ENCODE data around the gene MLLT3.
"Not testable (repeated sequence)": the region's sequence is repeated elsewhere in the genome, so short reads cannot be mapped to it uniquely, and the experiment has no call there.

The MLLT3 gene

DNA sequence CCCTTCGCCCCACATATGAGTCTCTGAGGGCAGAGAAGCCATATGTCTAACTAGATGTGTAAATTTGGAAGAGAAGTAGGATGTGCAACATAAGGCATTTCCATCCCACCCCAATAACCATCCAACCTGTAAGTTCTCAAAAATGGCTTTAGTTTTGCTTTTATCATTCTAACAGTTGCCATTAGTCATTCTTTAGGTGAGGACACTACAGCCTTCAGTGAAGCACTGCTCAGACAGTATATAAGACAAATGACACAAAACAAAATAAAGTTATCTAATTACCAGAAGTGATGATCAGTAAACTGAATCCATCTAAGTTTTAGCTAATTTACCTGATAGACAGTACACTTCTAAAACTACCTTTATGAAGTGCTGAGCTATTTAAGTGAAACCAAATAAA is 23.9 kb downstream of the MLLT3 start:
- DNase-seq = no peak
- no peak for TF ChIP-seq POLR2A (IDR thresholded peaks at IDR 0.05; ENCODE audit: low read length)
- no peak for TF ChIP-seq GATA1 (IDR thresholded peaks at IDR 0.05; ENCODE audit: low read depth, low read length)

DNA sequence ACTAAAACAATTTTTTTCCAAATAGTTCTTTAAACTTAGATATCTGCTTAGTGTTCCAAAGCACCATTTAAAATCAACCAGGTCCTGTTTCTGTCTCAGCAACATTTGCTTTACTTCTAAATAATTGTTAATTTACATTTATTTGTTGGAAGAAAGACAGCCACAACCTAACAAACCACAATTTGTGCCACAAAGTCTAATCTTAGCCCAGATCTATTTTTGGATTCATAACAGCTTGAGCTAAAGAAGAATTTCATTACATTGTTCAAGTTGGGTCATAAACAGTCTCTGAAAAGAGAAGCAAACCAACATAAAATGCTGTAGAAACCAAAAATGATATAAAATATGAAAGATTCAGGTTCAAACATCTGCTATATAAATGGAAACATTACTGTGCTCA is 24.4 kb downstream of the MLLT3 start:
- TF ChIP-seq POLR2A (IDR thresholded peaks at IDR 0.05; ENCODE audit: low read length) (no peak), GATA1 (IDR thresholded peaks at IDR 0.05; ENCODE audit: low read depth, low read length) (no peak)

DNA sequence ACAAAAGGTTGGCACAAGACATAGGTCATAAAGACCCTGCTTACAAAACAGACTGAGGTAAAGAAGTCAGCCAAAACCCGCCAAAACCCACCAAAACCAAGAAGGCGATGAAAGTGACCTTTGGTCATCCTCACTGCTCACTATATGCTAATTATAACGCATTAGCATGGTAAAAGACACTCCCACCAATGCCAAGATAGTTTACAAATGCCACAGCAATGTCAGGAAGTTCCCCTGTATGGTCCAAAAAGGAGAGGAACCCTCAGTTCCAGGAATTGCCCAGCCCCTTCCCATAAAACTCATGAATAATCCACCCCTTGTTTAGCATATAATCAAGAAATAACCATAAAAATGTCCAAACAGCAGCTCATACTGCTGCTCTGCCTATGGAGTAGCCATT is 27.7 kb downstream of the MLLT3 start:
- DNase-seq = no peak

More for the DNA sequence above, 24.4 kb downstream of the MLLT3 start:
- DNase-seq = no peak

DNA sequence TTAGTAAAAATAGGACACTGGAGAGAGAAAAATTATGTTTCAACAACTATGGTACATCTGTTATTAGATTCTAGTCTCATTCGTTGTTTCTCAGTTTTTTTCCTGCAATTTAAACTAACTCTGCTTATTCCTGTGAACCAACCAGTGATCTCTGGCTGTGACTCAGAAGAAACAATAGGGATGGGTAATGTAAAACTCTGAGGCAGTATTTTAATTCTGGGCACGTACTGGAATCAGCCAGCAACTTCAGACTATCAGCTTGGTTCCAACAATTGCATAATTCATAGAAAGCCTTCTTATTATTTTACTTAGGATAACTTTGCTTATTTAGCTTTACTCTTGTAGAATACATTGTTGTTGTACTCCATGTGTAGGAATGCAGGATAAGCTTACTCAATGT is 28.8 kb downstream of the MLLT3 start:
- TF ChIP-seq GATA1 (IDR thresholded peaks at IDR 0.05; ENCODE audit: low read depth, low read length) (no peak), POLR2A (IDR thresholded peaks at IDR 0.05; ENCODE audit: low read length) (no peak)
- no peak for DNase-seq

More for the DNA sequence above, 27.7 kb downstream of the MLLT3 start:
- TF ChIP-seq POLR2A (IDR thresholded peaks at IDR 0.05; ENCODE audit: low read length) (no peak), GATA1 (IDR thresholded peaks at IDR 0.05; ENCODE audit: low read depth, low read length) (no peak)

DNA sequence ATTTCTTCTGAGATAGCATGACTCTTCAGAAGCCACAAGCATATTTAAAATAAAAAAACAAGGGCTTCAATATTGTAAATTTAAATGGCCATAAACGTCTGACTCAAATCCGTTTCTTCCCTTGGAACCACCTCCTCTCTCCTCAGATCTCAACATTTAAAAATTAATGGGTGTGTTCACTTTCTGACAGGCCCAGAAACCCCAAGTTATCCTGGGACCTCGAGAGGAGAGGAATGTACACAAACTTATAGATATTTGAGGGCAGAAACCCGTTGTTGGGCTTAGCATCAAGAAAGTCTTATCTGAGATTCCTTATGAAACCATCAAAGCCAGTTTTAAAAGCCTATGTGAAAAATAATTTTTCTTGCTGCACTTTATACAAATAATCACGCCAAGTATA is 29.2 kb downstream of the MLLT3 start:
- no peak for DNase-seq
- TF ChIP-seq GATA1 (IDR thresholded peaks at IDR 0.05; ENCODE audit: low read depth, low read length) (no peak), POLR2A (IDR thresholded peaks at IDR 0.05; ENCODE audit: low read length) (no peak)

DNA sequence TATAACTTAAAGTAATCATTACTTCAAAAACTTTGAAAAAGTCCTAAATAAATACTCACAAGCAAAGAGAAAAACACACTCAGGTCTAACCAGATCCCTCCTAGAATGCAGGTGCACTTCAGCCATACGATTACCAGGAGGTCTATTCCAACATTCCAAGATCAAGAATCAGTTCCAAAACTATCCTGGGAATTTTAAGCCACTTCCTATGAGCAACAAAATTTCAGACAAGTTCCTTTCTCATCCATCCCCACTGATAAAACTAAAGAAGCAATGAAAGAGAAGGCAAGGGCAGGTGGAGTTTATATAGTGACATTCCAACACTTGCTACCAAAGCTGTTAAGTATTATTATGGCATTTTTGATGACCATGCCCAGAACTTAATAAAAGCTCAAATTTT is 29.6 kb downstream of the MLLT3 start:
- TF ChIP-seq POLR2A (IDR thresholded peaks at IDR 0.05; ENCODE audit: low read length) (no peak), GATA1 (IDR thresholded peaks at IDR 0.05; ENCODE audit: low read depth, low read length) (no peak)
- DNase-seq = no peak

DNA sequence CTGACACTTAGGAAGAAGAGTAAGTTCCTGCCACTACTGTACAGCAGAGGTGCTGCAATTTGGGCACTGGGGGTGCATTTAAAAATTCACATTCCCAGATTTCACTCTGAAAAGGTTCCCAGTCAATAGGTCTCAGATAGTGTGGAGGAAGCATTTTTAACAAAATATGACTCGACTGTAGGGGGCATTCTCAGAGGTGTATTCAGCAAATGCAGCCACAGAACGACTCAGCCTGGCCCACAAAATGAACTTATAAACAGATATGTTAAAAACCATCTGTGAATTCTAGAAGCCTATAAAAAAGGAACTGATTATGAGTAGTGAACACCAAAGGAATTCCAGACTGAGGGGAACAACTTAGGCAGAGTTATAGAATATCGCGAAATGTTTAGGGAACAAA is 31.1 kb downstream of the MLLT3 start:
- no peak for TF ChIP-seq GATA1 (IDR thresholded peaks at IDR 0.05; ENCODE audit: low read depth, low read length)
- TF ChIP-seq POLR2A (IDR thresholded peaks at IDR 0.05; ENCODE audit: low read length) = no peak
- no peak for DNase-seq

DNA sequence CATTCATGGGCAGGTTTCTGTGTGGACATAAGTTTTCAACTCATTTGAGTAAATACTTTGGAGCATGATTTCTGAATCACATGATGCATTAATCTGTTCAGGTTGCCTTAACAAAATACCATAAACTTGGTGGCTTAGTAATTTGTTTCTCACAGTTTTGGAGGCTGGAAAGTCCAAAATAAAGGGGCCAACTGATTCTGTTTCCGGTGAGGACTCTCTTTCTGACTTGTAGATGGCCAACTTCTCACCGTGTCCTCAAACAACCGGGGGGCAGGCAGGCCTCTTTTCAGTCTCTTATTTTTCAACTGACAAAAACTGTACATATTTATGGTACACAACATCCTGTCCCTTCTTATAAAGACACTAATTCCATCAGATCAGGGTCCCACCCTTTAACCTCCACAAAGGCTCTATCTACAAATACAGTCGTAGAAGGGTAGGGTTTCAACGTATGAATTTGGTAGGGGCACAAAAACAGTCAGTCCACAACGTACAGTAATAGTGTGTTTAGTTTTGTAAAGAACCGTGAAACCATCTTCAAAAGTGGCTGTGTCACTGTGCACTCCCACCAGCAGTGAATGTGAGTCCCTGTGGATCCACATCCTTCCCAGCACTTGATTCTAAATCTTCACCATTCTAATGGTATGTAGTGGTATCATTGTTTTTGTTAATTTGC is 37.2 kb downstream of the MLLT3 start:
- no peak for DNase-seq
- TF ChIP-seq POLR2A (IDR thresholded peaks at IDR 0.05; ENCODE audit: low read length) (no peak), GATA1 (IDR thresholded peaks at IDR 0.05; ENCODE audit: low read depth, low read length) (no peak)

DNA sequence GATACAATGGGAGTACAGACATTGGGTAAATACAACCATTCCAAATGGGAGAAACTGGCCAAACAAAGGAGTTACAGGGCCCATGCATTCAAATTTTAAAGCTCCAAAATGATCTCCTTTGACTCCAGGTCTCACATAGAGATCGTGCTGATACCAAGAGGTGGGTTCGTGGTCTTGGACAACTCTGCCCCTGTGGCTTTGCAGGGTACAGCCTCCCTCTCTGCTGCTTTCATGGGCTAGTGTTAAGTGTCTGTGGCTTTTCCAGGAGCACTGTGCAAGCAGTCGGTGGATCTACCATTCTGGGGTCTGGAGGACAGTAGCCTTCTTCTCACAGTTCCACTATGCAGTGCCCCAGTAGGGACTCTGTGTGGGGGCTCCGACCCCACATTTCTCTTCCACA is 39.2 kb downstream of the MLLT3 start:
- not testable (repeated sequence) for DNase-seq

DNA sequence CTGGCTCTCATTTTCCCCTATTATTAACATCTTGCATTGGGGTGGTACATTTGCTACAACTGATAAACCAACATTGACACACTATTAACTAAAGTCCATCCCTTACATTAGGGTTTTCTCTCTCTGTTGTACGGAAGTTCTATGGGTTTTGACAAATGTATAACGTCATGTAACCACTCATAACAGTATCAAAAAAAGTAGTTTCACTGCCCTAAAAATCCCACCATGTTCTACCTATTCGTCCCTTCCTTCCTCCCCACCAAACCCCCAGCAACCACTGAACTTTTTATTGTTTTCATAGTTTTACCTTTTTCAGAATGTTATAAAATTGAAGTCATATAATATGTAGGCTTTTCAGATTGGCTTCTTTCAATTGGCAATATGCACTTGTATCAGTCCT is 40.1 kb downstream of the MLLT3 start:
- TF ChIP-seq GATA1 (IDR thresholded peaks at IDR 0.05; ENCODE audit: low read depth, low read length) (no peak), POLR2A (IDR thresholded peaks at IDR 0.05; ENCODE audit: low read length) (no peak)

DNA sequence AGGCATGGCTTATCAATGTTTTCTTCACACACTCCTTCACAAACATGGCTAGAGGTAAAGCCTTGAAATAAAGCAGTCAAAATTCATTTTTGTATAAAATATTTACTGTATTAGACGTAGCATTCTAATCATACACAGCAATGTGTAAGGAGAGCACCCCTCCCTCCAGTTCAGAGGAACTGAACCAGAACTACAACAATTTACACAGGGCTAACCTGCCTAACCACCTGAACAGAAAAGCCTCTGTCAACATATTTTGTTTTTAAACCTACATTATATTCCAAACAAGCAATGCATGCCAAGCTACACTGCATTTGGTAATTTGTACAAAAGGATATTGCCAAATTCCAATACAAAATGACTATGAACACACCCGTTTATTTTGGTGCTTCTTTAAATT is 41.6 kb downstream of the MLLT3 start:
- no peak for DNase-seq
- no peak for TF ChIP-seq POLR2A (IDR thresholded peaks at IDR 0.05; ENCODE audit: low read length)
- TF ChIP-seq GATA1 (IDR thresholded peaks at IDR 0.05; ENCODE audit: low read depth, low read length) = no peak

More for the DNA sequence above, 40.1 kb downstream of the MLLT3 start:
- DNase-seq = no peak

DNA sequence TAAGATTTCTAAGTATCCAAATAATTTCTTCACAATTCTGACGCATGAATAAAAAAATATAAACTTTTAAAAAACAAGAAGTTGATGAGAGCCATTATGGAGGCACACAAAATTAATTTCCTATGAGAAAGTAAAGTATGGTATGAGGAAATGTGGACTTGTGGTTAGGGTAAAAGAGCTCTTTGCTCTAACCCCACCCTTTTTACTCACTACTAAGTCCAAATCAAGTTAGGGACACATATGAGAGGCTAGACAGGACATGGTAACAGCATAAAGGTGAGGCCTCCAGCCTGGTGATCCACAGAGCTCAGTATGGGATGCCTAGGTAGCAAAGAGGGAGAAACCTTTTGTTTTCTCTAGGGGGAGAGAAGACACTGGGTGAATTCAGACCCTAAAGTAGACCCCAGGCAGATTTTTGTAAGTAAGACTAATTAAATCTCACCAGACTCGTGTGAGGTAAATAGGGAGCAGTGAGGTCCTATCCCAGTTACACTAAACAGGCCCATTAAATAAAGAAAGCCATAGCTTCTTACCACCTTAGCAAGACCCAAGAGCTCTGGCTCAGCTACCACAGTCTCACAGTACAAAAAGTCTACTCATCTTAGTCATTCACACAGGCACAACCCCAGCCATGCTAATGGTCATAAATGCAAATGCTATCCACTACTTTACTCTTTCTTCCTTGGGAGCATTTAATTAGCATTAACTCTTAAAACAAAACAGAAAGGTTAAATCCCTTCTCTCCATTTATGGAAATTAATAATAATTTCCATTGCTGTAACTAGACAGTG is 42.6 kb downstream of the MLLT3 start:
- DNase-seq = no peak
- TF ChIP-seq POLR2A (IDR thresholded peaks at IDR 0.05; ENCODE audit: low read length) (no peak), GATA1 (IDR thresholded peaks at IDR 0.05; ENCODE audit: low read depth, low read length) (no peak)

DNA sequence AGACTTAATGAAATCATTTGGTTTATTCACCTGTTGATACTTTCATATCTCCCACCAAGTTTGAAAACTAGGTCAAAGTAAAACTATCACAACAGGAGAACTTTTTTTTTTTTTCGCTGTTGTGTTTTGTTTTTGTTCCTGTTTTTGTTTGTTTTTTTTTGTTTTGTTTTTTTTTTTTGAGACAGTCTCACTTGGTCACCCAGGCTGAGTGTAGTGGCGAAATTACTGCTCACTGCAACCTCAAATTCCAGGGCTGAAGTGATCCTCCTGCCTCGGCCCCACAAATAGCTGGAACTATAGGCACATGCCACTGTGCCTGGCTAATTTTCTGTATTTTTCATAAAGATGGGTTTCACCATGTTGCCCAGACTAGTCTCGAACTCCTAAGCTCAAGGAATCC is 49.3 kb downstream of the MLLT3 start:
- TF ChIP-seq POLR2A (IDR thresholded peaks at IDR 0.05; ENCODE audit: low read length) (no peak), GATA1 (IDR thresholded peaks at IDR 0.05; ENCODE audit: low read depth, low read length) (no peak)
- DNase-seq = no peak

DNA sequence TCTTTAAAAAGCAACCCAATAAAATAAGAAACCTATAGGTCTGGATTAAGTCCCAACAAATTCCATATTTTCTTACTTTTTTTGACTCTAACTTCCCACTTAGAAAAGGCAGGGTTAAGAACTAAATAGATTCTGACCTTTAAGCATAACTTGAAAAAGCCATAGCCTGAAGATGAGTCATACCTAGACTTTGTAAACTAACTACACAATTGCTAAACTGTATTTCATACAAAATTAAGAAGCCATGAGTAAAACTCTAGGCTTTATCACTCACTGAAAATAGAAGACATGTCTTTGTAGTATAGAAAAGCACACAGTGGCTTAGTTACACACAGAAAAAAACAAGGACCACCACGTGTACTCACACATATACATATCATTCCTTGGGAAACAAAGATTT is 51.5 kb downstream of the MLLT3 start:
- DNase-seq = no peak

DNA sequence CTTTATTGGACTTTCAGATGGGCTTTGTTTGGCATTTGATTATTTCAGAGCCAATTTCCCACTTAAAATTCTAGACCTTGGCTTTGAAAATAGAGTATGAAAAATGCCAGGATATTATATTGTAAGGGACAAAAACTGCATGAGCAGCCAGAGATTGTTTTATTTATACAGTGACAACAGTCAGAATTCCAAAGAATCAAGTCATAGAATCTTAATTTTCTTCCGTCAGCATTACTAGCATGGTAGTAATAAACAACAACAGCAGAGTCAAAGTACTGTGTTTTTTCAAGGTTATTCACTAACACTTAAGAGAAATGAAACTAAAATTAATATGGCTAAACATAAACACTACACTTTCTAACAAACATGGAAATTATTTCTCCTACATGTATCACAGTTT is 52.2 kb downstream of the MLLT3 start:
- no peak for TF ChIP-seq GATA1 (IDR thresholded peaks at IDR 0.05; ENCODE audit: low read depth, low read length)
- TF ChIP-seq POLR2A (IDR thresholded peaks at IDR 0.05; ENCODE audit: low read length) = no peak
- DNase-seq = no peak

More for the DNA sequence above, 51.5 kb downstream of the MLLT3 start:
- no peak for TF ChIP-seq POLR2A (IDR thresholded peaks at IDR 0.05; ENCODE audit: low read length)
- TF ChIP-seq GATA1 (IDR thresholded peaks at IDR 0.05; ENCODE audit: low read depth, low read length) = no peak

Measured in erythroblast (primary cell).